GM11168 (cell line): ENCODE results near the gene PSMB11.
"Not testable (repeated sequence)": the region's sequence is repeated elsewhere in the genome, so short reads cannot be mapped to it uniquely, and the experiment has no call there.

Experiments used
- in situ Hi-C: fragments of 300-500 bp; cut with MboI; formaldehyde crosslinking; loops from one replicate; pipeline ENCODE4 v1.12.0; 2022; ENCODE audit warnings: low sequenced_read_pairs; ENCODE audit not compliant: unreplicated experiment

The PSMB11 gene, protein sequence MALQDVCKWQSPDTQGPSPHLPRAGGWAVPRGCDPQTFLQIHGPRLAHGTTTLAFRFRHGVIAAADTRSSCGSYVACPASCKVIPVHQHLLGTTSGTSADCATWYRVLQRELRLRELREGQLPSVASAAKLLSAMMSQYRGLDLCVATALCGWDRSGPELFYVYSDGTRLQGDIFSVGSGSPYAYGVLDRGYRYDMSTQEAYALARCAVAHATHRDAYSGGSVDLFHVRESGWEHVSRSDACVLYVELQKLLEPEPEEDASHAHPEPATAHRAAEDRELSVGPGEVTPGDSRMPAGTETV

DNA sequence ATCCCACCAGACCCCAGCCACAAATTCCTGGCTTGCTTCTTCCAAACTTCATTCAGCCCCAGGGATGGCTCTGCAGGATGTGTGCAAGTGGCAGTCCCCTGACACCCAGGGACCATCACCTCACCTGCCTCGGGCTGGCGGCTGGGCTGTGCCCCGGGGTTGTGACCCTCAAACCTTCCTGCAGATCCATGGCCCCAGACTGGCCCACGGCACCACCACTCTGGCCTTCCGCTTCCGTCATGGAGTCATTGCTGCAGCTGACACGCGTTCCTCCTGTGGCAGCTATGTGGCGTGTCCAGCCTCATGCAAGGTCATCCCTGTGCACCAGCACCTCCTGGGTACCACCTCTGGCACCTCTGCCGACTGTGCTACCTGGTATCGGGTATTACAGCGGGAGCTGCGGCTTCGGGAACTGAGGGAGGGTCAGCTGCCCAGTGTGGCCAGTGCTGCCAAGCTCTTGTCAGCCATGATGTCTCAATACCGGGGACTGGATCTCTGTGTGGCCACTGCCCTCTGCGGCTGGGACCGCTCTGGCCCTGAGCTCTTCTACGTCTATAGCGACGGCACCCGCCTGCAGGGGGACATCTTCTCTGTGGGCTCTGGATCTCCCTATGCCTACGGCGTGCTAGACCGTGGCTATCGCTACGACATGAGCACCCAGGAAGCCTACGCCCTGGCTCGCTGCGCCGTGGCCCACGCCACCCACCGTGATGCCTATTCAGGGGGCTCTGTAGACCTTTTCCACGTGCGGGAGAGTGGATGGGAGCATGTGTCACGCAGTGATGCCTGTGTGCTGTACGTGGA is at the start of gene PSMB11:
Gene PSMB11, plus strand, starts transcription at position 51 of the 804 bp plus-strand sequence. Its CDS starts 14 bp downstream, at position 65.
- in situ Hi-C loops, result no loop called here

DNA sequence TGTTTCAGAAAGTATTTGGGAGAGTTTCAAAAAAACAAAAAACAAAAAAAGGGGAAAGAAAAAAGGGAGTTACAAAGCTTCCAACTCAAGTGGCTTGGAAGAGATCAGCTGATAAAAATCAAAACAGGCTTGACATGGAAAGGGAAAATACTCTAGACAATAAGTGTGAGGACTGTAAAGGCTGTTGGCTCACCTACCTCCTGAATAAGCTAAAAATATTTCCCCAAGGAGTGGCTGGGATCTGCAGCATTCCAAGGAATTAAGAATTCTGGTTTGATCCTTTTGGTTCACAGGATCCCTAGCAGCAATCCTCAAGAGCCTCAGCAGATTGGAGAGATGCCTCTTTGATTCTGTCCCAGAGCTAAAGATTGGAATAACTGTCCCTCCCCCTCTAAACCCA is 48.5 kb upstream of the PSMB11 start:
- in situ Hi-C loops, result loop anchor here (5.0 kb wide), 1 partner anchor 74 kb away; no protein-coding TSS in a partner anchor

DNA sequence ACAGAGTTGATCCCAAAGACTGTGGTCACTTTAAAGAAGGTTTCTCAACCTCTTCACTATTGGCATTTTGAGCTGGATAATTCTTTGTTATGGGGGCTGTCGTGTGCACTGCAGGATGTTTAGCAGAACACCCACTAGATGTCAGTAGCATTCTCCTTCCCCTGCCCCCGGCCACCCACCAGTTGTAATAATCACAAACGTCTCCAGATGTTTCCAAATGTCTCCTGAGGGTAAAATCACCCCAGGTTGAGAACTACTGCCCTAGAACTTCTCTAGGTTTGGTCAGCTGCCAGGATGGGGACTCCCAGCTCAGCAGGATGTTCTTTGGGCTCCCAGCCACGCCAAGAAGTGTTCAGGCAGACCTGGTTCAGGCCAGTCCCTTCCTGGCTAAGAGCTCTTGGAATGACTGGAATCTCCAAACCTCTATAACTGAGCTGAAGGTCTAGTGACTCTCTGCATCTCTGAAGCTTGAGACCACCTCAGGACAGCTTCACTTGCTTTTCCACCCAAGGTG is 47.2 kb upstream of the PSMB11 start:
- in situ Hi-C loops, result loop anchor here (5.0 kb wide), 1 partner anchor 72 kb away; no protein-coding TSS in a partner anchor

DNA sequence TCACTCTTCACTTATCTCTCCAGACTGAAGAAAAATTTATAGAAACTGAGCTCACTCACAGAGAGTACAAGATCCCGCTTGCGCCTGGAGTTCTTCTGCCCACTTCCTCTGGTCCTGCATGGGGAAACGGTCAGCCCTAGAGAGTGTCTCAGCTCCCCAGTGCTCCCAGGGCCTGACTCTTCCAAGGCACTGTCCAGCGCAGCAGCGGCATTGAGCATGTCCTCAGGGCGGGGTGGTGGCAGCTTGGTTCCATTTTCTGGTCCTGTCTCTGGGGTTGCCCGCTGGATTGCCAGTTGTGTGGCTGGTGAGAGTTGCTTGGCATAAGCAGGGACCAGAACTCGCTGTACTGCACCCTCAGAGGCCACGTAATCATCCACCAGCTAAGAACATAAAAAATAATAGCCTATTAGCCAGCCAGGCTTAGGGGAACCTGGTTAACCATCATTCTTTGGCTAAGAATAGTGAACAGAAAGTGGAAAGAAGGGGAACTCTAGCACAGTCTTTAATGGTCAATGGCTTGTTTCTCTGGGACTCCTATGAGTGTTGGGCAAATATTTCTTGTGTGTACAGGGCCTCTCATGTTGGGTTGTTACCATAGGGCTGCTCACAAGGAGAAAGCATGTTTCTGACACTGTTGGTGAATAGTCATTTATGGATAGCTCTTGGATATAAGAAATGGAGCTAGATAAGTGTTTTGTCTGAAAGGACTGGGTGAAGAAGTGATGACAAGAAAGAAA is 46.0 kb upstream of the PSMB11 start:
- in situ Hi-C loops, result no loop called here

DNA sequence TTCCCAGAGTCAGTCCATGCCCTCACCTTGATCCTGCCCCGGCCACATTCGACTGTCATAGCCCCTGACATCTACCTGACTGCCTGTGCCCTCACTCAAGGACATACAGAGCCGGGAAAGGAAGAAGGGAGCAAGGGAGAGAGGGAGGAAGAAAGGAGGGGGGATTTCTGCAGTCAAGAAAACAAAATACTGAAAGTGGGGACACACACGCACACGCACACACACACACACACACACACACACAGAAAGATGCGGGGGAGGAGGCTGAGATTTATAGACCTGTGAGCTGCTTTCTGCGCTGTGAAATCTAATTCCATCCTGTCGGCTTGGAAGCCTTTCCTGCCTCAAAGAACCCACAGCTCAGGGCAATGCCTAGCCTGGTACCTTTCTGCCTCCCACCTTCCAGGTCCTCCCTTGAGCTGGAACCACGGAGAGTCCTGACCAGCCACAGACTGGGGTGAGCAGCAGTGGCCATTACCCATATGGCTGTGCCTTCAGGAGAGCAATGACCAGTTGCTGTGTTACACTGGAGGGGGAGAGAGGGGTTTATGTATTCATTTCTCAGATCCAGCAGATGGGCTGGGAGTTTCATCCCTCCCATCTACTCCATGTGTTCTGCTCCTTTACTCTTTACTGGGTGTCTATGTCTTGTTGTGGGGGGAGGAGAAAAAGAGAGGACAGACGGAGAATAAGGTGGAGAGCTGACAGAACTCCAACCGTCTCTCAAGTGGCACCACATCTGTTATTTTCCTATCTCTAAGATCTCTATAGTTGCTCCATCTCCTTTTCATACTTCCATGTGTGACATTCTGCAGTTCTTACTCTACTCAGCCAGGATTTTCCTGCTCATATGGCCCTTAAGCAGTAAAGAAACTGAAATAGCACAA is 45.0 kb upstream of the PSMB11 start:
- in situ Hi-C loops, result no loop called here

DNA sequence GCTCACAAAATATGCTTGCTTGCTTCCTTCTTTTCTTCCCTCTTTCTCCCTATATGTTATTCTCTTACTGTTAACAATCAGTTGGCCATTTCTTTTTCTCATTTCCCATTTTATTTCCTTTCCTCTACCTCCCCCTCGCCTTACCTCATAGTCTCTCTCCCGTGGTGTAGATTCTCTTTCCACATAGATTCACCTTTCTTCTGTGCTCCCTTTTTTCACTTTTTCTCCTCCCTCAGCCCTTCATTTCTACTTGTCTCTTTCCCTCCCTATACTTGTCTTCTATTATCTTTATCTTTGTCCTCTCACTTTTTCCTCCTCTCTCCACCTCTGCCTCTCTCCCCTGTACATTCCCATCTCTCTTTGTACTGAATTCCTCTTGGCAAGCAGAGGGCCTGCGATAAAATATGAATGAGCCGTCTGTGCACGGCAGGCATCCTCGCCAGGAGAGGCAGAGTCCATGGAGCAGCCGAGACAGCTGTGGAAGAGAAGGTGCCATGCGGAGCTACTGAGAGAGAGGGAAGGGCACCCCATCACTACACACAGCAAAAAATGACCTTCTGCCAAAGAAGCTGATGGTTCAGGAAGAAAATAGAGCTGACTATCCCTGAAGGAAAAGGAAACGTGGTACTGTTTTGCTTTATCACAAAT is 44.2 kb upstream of the PSMB11 start:
- in situ Hi-C loops, result no loop called here

DNA sequence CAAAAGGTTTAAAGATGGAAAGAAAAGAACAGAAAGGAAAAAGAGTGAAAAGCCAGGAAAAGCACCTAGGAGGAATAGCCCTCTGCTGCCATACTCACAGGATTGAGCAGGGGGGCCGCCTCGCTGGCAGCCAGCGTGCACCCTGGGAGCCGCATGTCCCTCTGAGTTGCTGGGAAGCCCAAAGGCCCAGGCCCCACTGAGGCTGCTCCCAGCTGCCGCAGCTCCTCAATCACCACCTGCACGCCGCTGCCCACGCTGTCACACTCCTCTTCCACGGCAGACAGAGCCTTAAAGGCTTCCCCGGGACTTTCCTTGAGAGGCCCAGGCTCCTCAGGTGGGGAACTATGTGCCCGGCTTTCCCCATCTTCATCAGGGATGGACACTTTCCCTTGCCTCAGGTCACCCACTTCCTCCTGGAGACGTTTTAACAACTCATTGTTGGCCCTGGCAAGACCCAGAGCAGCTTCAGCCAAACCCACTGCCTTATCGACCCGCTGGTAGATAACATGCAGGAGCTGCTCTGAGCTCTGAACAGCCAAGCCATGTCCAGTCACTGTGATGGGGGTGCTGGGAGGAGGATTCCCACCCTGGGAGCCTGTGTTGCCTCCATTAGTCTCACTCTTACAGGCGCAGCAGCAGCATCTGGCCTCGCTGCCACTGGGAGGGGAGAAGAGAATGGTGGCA is 43.5 kb upstream of the PSMB11 start:
- in situ Hi-C loops, result no loop called here

DNA sequence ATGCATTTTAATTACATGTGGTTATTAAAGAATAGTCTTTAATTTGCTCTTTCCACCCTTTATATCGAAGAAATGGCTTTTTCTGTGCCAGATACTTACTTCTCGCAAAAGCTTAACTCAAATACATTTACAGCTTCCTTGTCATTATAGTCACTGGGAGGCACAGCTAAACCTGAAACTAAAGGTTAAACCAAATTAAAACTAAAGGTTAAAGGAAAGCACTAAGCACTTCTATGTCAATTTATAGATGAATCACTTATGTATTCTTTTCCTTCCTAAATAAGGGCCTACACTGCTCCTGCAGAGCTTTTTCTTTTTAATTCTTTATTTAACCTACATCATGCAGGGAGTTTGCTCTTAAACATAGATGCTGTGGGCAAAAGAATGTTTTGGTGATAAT is 41.2 kb upstream of the PSMB11 start:
- in situ Hi-C loops, result no loop called here

DNA sequence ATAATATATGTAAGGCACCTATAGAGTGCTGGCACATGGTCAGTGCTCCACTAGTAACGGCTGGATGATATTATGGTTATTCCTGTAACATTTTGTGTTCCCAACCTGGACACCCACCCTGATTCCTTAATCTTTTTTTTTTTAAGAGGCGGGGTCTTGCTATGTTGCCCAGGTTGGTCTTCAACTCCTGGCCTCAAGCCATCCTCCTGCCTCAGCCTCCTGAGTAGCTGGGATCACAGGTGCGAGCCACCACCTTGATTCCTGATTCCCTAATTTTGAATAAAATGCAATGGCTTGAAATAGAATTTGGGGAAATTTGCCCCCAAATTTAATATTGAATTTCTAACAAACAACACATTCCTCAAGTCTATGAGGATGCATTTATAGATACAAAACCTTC is 39.4 kb upstream of the PSMB11 start:
- in situ Hi-C loops, result no loop called here

DNA sequence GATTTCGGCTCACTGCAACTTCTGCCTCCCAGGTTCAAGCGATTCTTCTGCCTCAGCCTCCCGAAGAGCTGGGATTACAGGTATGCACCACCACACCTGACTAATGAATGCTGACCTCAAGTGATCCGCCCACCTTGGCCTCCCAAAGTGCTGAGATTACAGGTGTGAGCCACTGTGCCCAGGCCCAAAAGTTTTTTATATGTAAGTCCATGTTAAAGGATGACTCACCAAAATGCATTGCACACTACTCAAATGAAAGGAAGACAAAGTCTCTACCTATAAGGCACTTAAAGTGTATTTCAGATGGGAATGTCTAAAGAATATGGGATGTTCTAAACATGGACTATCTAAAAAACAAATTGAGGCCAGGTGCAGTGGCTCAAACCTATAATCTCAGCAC is 37.7 kb upstream of the PSMB11 start:
- in situ Hi-C loops, result not testable (repeated sequence)

DNA sequence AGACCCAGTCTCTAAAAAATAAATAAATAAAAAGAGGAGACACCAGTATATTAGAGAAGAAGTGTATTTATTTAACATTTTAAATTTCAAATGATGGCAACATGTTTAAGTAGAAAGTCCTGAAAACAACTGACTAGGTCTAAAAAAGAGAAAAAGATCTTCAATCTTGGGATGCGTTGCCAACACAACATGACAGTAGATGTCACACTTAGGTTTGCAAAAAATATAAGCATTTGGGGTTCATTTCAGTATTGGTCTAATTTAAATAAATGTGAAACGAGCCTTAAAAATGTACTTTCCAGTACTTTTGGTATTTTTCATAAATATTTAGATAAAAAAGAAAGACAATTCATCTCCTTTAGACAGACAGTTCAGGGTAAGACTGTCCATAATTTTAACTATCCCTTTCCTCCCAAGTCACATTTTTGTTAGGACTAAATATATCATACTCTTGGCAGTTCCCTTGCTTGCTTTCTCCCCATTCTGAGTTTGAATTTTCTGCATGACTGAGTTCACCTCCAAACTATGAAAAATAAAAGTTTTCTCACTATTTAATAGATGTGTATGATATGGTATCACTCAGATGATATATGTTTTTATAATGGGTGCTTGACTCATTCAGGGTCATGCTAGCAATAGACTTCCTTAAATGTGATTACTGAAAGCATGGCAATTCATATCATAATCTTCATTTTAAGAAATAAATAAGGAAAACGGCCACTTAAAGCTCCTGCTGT is 36.4 kb upstream of the PSMB11 start:
- in situ Hi-C loops, result no loop called here

DNA sequence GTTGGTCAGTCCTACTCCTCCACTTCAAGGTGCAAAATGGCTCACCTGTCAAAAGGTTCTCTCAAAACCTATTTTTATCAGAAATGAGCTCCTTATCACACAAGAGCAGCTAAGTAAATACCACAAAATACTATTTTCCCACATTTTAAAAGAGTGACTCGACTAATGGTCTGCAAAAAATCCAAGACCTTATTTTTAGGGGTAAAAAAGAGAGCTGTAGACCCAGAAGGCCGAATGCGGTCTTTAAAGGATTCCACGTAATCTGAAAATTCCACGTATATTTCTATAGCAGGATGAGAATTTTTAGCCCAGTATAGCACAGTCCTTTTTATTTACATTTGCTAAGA is 35.9 kb upstream of the PSMB11 start:
- in situ Hi-C loops, result no loop called here

DNA sequence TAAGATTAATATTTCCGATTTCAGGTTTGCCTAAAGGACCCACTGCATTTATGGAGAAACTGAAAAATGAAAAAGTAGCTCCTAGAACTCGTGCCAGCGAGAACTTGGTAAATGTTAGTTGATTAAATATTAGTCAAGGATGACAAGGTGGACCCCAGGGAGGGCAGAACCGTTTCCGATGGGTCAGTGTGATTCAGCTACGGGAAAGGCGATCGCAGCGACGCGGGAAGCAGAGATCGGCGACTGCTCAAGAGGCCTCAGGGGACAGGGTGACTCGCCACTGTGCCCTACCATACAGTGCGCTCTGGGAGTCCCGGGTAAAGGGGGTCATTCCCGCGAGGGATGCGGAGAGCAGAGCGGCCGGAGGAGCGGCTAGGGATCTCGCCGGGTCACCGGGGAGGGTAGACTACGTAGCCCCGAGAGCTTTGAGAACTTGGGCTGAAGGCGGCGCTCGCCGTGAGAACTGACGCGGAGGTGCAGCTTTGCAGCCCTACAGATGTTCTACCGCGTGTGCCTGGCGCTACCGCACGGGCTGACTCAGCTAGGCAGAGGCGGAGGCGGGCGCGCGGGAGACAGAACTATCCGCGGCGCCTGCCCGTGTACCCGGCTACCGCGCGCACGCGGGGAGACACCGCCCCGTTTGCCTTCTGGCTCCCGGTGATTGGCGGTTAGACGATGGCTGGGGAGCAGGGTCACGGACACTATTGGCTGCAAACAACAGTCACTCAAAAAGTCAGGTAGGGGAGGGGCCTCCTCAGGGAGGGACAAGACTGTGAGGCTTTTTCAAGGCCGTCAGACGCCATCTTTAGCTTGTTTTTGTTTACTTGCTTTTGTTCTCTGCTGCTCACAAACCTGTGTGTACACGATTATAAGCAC is 35.2 kb upstream of the PSMB11 start:
- in situ Hi-C loops, result no loop called here

DNA sequence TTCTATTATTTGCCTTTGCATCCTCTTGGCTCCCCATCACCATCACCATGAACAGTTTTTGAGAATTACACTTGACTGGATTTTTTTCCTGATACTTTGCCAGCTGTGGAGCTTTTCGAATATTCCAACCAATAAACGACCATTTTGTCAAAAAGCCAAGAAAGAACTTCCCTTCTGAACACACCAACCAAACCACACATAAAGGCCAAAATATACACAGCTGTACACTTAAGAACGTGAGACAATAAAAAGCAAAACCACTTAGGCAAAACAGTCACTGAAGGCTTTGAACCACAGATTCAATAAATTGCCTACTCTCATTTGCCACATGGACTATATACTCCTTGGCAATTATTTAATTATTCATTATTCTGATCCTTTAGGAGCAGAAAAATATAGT is 33.2 kb upstream of the PSMB11 start:
- in situ Hi-C loops, result no loop called here

DNA sequence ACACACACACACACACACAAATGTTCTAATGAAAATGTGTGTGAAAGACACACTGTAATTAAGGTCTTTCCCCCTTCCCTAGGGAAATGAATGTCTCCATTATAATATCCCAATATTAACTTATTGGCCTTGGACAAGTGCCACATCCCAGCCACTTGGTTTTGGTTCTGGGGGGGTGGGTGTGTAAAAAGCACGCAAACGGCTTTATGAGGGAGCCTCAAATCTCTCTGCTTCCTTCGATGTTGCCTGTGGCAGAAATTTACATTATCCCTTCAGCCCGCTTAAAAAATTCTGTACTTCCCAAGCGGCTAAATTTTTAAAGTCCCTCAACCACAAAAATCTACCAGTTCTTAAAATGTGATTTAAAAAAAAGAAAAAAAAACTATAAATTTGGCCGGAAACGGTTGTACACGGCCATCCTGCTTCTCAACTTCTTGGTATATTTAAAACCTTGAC is 32.5 kb upstream of the PSMB11 start:
- in situ Hi-C loops, result no loop called here

DNA sequence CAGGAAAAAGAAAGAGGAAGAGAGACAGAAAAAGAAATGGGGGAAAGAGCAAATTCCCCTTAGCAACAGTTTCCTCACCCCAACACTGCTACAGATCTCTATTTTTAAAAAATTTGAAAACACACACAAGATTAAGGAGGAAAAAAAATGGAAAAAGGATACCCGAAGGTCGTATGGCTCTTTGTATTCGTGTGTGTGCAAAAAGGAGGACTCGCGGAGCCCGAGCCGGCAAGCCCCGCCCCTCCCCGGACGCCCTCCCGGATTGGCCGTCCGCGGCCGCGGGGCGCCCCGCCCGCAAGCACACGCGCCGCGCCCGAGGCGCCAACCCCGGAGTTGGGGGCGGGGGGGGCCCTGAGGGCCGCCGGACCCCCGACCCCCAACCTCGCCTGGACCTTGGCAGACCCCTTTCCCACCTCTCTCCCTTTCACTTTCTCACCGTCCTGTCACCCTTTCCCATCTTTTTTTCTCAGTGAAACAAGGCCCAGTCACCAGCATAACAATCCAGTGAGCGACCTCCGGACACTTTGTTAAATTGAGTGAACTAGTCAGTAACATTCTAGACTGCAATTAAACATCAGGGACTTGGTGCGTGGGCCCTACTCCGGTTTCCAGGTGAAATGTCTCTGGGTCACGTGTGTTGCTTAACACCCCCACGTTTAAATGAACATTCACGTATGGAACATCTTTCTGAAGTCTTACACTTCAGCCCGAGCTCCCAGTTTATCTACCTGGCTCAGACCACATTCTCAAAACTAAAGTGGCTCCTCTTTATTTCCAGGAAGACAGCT is 31.9 kb upstream of the PSMB11 start, which contains the start of gene C14orf93:
Gene C14orf93, minus strand, starts transcription at position 205 of the 788 bp plus-strand sequence. CDS start 11,120 bp downstream, outside the sequence.
- in situ Hi-C loops, result no loop called here
